ENCODE data around the gene MRPL21. TPM values are rescaled to one million over a fixed set of nuclear protein-coding genes. Genes with fewer than 3 reads are reported as not detected.

The MRPL21 gene
- total RNA-seq, 4 donors from 2014 or later, result 28.6 to 43.8 (median 35.0) TPM

DNA sequence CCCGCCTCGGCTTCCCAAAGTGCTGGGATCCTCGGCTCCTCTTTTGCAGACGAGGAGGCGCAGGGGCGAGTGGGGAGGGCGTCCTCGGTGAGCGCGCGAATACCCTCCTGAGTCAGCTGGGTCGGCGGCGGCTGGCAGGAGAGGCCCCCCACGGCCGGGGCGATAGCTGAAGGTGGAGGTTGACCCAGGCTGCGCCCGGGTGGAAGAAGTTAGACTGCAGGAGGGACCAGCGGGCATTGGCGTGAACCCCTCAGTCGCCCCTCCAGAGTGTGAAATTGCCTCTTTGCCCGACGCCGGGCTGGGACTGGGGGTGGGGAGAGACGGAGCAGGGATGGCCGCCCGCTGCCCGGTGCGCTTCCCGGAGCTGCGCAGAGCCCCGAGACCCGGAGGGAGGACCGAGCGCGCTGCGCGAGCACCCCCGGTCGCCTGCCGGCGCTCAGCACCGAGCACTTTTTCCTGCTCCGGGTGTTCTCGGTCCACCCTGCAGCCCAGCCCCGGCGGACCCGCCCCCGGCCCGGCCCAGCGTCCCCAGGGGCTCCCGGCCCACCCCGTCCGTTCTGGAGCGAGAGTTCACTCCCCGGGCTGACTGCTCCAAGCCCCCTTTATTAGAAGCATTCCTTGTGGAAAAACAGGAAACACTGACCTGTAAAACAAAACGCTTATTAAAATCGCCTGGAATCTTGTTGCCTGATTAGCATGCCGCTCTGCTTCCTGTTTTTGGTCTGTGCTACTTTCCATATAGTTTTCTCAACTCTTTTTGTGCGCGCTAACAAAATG lies 48.2 kb downstream of the MRPL21 start:
- H3K4me3 ChIP-seq, result peak overlapping the region; percentile 47
- no peaks in the 10 kb centered on the region for H3K9me3 ChIP-seq
- peaks cover 19% of the 10 kb centered on the region for H3K4me1 ChIP-seq
- TF ChIP-seq, protein P1, sequence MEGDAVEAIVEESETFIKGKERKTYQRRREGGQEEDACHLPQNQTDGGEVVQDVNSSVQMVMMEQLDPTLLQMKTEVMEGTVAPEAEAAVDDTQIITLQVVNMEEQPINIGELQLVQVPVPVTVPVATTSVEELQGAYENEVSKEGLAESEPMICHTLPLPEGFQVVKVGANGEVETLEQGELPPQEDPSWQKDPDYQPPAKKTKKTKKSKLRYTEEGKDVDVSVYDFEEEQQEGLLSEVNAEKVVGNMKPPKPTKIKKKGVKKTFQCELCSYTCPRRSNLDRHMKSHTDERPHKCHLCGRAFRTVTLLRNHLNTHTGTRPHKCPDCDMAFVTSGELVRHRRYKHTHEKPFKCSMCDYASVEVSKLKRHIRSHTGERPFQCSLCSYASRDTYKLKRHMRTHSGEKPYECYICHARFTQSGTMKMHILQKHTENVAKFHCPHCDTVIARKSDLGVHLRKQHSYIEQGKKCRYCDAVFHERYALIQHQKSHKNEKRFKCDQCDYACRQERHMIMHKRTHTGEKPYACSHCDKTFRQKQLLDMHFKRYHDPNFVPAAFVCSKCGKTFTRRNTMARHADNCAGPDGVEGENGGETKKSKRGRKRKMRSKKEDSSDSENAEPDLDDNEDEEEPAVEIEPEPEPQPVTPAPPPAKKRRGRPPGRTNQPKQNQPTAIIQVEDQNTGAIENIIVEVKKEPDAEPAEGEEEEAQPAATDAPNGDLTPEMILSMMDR (IDR thresholded peaks at IDR 0.05), result peak in 1 of 2 donors; percentile 8
- no peak for TF ChIP-seq POLR2AphosphoS5 (IDR thresholded peaks at IDR 0.05)
- H3K27ac ChIP-seq, result peak overlapping the region; percentile 1
- 40% methylated on average over 15 of the region's 62 CpGs for WGBS
- no peaks in the 10 kb centered on the region for H3K36me3 ChIP-seq
- peak in 1 of 2 donors; percentile 70 for DNase-seq (ENCODE audit: low spot score in 2 of 2)
- peaks cover 15% of the 10 kb centered on the region for H3K27me3 ChIP-seq

DNA sequence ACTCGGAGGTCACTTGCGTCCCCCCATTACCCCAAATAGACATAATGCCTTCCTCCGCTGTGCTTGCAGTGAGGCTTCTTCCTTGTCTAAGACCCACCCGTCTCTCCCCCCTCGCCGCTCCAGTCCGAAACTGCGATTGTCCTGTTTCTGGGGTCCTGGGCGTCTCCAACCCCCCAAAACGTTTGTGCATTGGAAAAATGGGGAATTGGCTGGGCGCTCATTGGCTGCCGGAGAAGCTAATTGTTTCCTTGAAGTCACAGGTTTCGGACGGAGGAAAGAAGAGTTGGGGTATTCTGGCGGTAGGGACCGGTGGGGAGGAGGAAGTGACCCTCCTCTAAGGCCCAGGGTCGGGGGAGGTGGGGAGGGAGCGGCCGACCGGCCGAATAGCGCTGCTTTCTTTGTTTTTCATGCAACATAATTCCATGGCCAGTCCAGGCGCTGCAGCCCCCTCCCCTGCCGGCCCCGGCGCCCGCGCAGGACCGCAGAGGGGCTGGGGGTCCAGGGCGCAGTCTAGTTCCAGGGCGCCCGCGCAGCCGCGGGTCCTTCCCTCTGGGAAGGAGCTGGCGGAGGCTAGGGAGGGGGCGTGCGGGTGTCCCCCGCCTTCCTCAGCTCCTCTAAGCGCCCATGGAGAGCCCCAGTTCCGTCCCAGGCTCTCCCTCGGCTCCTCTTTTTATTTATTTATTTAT lies 49.2 kb downstream of the MRPL21 start:
- no peaks in the 10 kb centered on the region for H3K36me3 ChIP-seq
- TF ChIP-seq POLR2A (IDR thresholded peaks at IDR 0.05), result no peak
- TF ChIP-seq EP300 (IDR thresholded peaks at IDR 0.05), result no peak
- TF ChIP-seq, protein P1 (IDR thresholded peaks at IDR 0.05), result no peak
- TF ChIP-seq POLR2AphosphoS5 (IDR thresholded peaks at IDR 0.05), result no peak
- 20% methylated on average over 42 of the region's 42 CpGs for WGBS
- no peaks in the 10 kb centered on the region for H3K9me3 ChIP-seq
- peaks cover 15% of the 10 kb centered on the region for H3K27me3 ChIP-seq
- DNase-seq (ENCODE audit: low spot score in 2 of 2), result no peak
- peaks cover 19% of the 10 kb centered on the region for H3K4me1 ChIP-seq
- H3K27ac ChIP-seq, result no peak overlapping the region
- peak overlapping the region; percentile 47 for H3K4me3 ChIP-seq

DNA sequence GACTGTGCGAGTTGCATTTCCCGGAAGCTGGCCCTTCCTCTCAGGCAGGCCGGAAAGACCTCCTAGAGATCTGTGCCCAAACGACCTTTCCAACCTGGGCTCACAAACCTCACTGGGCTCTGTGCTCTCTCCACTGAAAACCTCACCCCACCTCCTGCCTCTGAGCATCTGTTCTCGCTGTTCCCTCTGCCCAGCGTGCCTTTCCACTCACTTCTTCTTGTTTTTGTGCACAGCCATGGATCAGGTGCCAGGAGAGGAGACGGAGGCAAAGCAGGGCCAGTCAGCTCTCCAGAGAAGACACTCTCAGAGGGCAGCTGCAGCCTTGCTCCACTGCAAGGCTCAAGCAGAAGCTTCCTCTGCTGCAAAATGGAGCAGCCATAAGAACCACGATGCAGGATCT lies 51.0 kb downstream of the MRPL21 start:
- H3K4me1 ChIP-seq, result peaks cover 19% of the 10 kb centered on the region
- H3K36me3 ChIP-seq, result no peaks in the 10 kb centered on the region
- TF ChIP-seq, protein P1 (IDR thresholded peaks at IDR 0.05), result no peak
- TF ChIP-seq EP300 (IDR thresholded peaks at IDR 0.05), result no peak
- no peak for TF ChIP-seq POLR2A (IDR thresholded peaks at IDR 0.05)
- TF ChIP-seq POLR2AphosphoS5 (IDR thresholded peaks at IDR 0.05), result no peak
- no peak for DNase-seq (ENCODE audit: low spot score in 2 of 2)
- H3K4me3 ChIP-seq, result no peak overlapping the region
- H3K27ac ChIP-seq, result no peak overlapping the region
- WGBS, result 88% methylated on average over 8 of the region's 8 CpGs
- no peaks in the 10 kb centered on the region for H3K9me3 ChIP-seq
- peaks cover 15% of the 10 kb centered on the region for H3K27me3 ChIP-seq

DNA sequence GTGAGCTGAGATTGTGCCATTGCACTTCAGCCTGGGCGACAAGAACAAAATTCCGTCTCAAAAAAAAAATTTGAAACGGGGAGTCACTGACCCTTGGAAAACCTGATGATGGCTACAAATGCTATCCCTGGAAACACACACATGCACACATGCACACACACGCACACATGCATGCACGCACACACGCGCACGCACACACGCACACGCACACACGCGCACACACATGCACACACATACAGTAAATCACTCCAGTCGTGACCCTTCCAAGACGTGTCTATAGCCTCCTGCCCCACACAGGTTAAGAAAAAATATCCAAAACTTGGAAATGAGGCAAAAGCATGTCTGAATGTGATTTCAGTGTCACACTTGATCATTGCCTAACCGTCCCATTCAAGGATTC lies 55.2 kb downstream of the MRPL21 start:
- Histone ChIP-seq H3K4me3 (no peak overlapping the region), H3K36me3 (no peaks in the 10 kb centered on the region), H3K27ac (no peak overlapping the region), H3K9me3 (no peaks in the 10 kb centered on the region), H3K27me3 (peaks cover under 1% of the 10 kb centered on the region), H3K4me1 (peaks cover 15% of the 10 kb centered on the region)
- TF ChIP-seq, protein P1 (IDR thresholded peaks at IDR 0.05), result no peak
- no peak for TF ChIP-seq POLR2A (IDR thresholded peaks at IDR 0.05)
- TF ChIP-seq POLR2AphosphoS5 (IDR thresholded peaks at IDR 0.05), result no peak
- no peak for TF ChIP-seq EP300 (IDR thresholded peaks at IDR 0.05)
- no peak for DNase-seq (ENCODE audit: low spot score in 2 of 2)
- 92% methylated on average over 15 of the region's 15 CpGs for WGBS

DNA sequence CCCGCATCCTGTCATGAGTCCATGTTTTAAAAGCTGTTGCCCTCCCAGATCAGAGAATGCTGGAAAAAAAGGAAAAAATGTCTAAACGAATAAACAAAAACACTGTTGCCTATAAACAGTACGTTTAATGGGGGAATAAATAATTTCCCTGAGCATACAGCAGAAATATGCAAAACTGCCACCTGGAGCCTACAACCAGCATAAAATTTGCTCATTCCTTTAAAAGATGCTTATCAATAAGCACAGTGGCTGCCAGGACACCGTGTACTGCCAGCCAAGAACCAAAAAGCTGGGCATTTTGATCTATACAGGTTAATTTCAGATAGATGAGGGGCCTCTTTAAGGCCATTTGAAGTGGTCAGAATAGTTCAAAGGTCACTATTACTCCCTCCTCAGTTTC lies 56.2 kb downstream of the MRPL21 start:
- H3K36me3 ChIP-seq, result no peaks in the 10 kb centered on the region
- no peak overlapping the region for H3K4me3 ChIP-seq
- no peak overlapping the region for H3K27ac ChIP-seq
- 70% methylated on average over 4 of the region's 4 CpGs for WGBS
- H3K27me3 ChIP-seq, result no peaks in the 10 kb centered on the region
- DNase-seq (ENCODE audit: low spot score in 2 of 2), result no peak
- H3K9me3 ChIP-seq, result no peaks in the 10 kb centered on the region
- TF ChIP-seq EP300 (IDR thresholded peaks at IDR 0.05) (no peak), POLR2A (IDR thresholded peaks at IDR 0.05) (no peak), POLR2AphosphoS5 (IDR thresholded peaks at IDR 0.05) (no peak)
- TF ChIP-seq, protein P1 (IDR thresholded peaks at IDR 0.05), result no peak
- peaks cover 25% of the 10 kb centered on the region for H3K4me1 ChIP-seq
